Endothelial cell of umbilical vein (primary cell): ENCODE results near the gene ROBO4. TPM values are rescaled to one million over a fixed set of nuclear protein-coding genes. Genes with fewer than 3 reads are reported as not detected.

Experiments used
- BruUV-seq: library from RNA; stranded (reverse); fragments of 400-500 nt; replicated peaks from 2 replicates; lab custom pipeline; 2021; lab: Mats Ljungman, UMichigan
- CTCF ChIA-PET: fragments of 300-600, 350-600 bp; sonication (Branson Sonifier 250); formaldehyde crosslinking; loops from one replicate; lab custom pipeline; 2021; ENCODE audit warnings: antibody characterized with exemption, inconsistent platforms; lab: Charles Lee
- POLR2A ChIA-PET: fragments of 300-600, 350-600 bp; sonication (Branson Sonifier 250); formaldehyde crosslinking; loops from one replicate; lab custom pipeline; 2021; ENCODE audit warnings: antibody characterized with exemption, inconsistent platforms; lab: Charles Lee
- DNase-seq: peaks from one replicate; pipeline ENCODE4 v3.0.0-alpha.2; 2011; ENCODE audit warnings: low read depth, low spot score
- FAIRE-seq: peaks from 2 replicates; lab custom pipeline; 2011; peaks lifted over from hg19 to GRCh38; lab: Jason Lieb, UNC
- H2AFZ ChIP-seq: 2 replicates; pipeline ENCODE4 v1.6.0; 2012; ENCODE audit warnings: low read depth, low read length, control low read depth, inconsistent platforms
- H3K27ac ChIP-seq: 2 replicates; pipeline ENCODE4 v1.5.1; 2011; ENCODE audit warnings: low read depth, mild to moderate bottlenecking, control low read depth, low read length, moderate library complexity; ENCODE audit not compliant: insufficient read depth
- H3K27me3 ChIP-seq, 2 experiments: 2 replicates each; pipeline versions ENCODE4 v1.6.0 to v1.6.1; 2011; ENCODE audit warnings: low read length in 2 of 2, mixed read lengths in 1 of 2; ENCODE audit not compliant: control insufficient read depth in 2 of 2, insufficient read depth in 2 of 2
- H3K36me3 ChIP-seq, 2 experiments: 2 replicates in 1 of 2; 3 replicates in 1 of 2; pipeline ENCODE4 v1.5.1; 2011; ENCODE audit warnings: low read length in 2 of 2, mild to moderate bottlenecking in 1 of 2, moderate library complexity in 1 of 2; ENCODE audit not compliant: control insufficient read depth in 2 of 2, insufficient read depth in 2 of 2; ENCODE audit errors: extremely low read depth in 1 of 2
- H3K4me1 ChIP-seq: 3 replicates; pipeline ENCODE4 v1.5.1; 2011; ENCODE audit warnings: mild to moderate bottlenecking, low read length; ENCODE audit not compliant: control insufficient read depth, insufficient read depth; ENCODE audit errors: extremely low read depth
- H3K4me2 ChIP-seq: 2 replicates; pipeline ENCODE4 v1.6.1; 2011; ENCODE audit warnings: low read length, control low read depth, mixed read lengths; ENCODE audit not compliant: insufficient read depth
- H3K4me3 ChIP-seq, 3 experiments: fragments of 200-600 bp in 1 of 3; sonication (generic), shearing (Covaris generic) in 1 of 3; replicated peaks in 1 of 3; 2 replicates each; pipeline ENCODE4 v1.5.1; 2011 to 2016; ENCODE audit warnings: control low read depth in 3 of 3, low read length in 3 of 3, mild to moderate bottlenecking in 2 of 3, inconsistent platforms in 1 of 3, low read depth in 1 of 3, moderate library complexity in 1 of 3; ENCODE audit not compliant: insufficient read depth in 1 of 3
- H3K79me2 ChIP-seq: 2 replicates; pipeline ENCODE4 v1.6.0; 2012; ENCODE audit warnings: low read length, inconsistent platforms; ENCODE audit not compliant: control insufficient read depth, insufficient read depth
- H3K9ac ChIP-seq: replicated peaks from 2 replicates; pipeline ENCODE3; 2011; ENCODE audit warnings: low read length, control low read depth; ENCODE audit not compliant: insufficient read depth; ENCODE audit errors: extremely low read depth
- H3K9me1 ChIP-seq: replicated peaks from 3 replicates; pipeline ENCODE4 v1.6.0; 2011; ENCODE audit warnings: mild to moderate bottlenecking, low read length; ENCODE audit not compliant: control insufficient read depth, insufficient read depth; ENCODE audit errors: extremely low read depth
- H3K9me3 ChIP-seq: replicated peaks from 2 replicates; pipeline ENCODE4 v1.5.1; 2012; ENCODE audit warnings: low read length, inconsistent platforms; ENCODE audit not compliant: control insufficient read depth, insufficient read depth
- H4K20me1 ChIP-seq: replicated peaks from 2 replicates; pipeline ENCODE3; 2011; ENCODE audit warnings: mild to moderate bottlenecking, low read length; ENCODE audit not compliant: control insufficient read depth, insufficient read depth; ENCODE audit errors: extremely low read depth
- CTCF ChIP-seq, 2 donors: IDR thresholded peaks; 1 replicate in 1 of 2; 2 replicates in 1 of 2; pipeline ENCODE4 v1.5.1; 2011; ENCODE audit warnings: low read length in 2 of 2, mild to moderate bottlenecking in 2 of 2, moderate library complexity in 2 of 2, control low read depth in 1 of 2, inconsistent platforms in 1 of 2, low read depth in 1 of 2; ENCODE audit not compliant: insufficient read depth in 1 of 2; ENCODE audit errors: extremely low read depth in 1 of 2
- EZH2 ChIP-seq: IDR thresholded peaks from 2 replicates; pipeline ENCODE4 v1.6.1; 2012; ENCODE audit warnings: borderline replicate concordance, low read depth, mild to moderate bottlenecking, moderate library complexity, low read length, inconsistent platforms; ENCODE audit not compliant: severe bottlenecking
- POLR2A ChIP-seq: IDR thresholded peaks from 2 replicates; pipeline ENCODE4 v1.6.1; 2012; ENCODE audit warnings: low read depth, mild to moderate bottlenecking, control low read depth, low read length
- POLR2AphosphoS5 ChIP-seq: IDR thresholded peaks from 2 replicates; pipeline ENCODE4 v1.6.1; 2012; ENCODE audit warnings: low read depth, mild to moderate bottlenecking, control low read depth, low read length, moderate library complexity; ENCODE audit not compliant: insufficient read depth
- dilution Hi-C: fragments of 300-500 bp; cut with MboI; formaldehyde crosslinking; loops from one replicate; pipeline ENCODE4 v1.15.0; 2019; ENCODE audit warnings: low sequenced_read_pairs; ENCODE audit not compliant: extremely low pct_ligation_motif_present
- intact Hi-C: fragments of 100-400 bp; cut with micrococcal nuclease; formaldehyde crosslinking; loops from one replicate; pipeline ENCODE4 v1.10.0; 2022
- polyA plus RNA-seq, 4 experiments: library from polyadenylated mRNA; depleted of rRNA in 3 of 4; stranded (reverse) in 3 of 4; unstranded in 1 of 4; fragments of >200 nt; gene quantifications; 2 replicates each; pipeline versions ENCODE4 v1.2.1 to v1.2.3, GENCODE V29; 2011 to 2012; ENCODE audit warnings: missing spikeins in 1 of 4
- total RNA-seq: library from RNA; stranded (reverse); gene quantifications from 2 replicates; pipeline ENCODE4 v1.2.3, GENCODE V29; 2021

Gene ROBO4
- total and polyA plus RNA-seq, 2 donors (not counting 3 experiments of a cell fraction or from before 2014, with no cell fraction given): 260 to 474 TPM

GRCh38 chr11:124865181-124865901, 32.3 kb downstream of the ROBO4 start, which contains the start of gene ROBO3:
ROBO3 (plus strand) TSS chr11:124865432; CDS start chr11:124865578, 146 bp downstream.
- no peak for TF ChIP-seq POLR2AphosphoS5
- TF ChIP-seq CTCF (IDR thresholded peaks at IDR 0.05; ENCODE audit: extremely low read depth in 1 of 2, insufficient read depth in 1 of 2, low read depth in 1 of 2, low read length in 2 of 2): no peak
- peak; percentile 97 for TF ChIP-seq EZH2
- no peak for TF ChIP-seq POLR2A
- no peak within 1 kb of the TSS for H3K9ac ChIP-seq
- H3K9me3 ChIP-seq: no peaks in the 10 kb centered on the region
- H3K27me3 ChIP-seq: peaks cover 89 to 91% of the 10 kb centered on the region in 2 experiments
- dilution Hi-C loops (no loop called here), intact Hi-C loops (no loop called here)
- H3K4me1 ChIP-seq: peaks cover 9% of the 10 kb centered on the region
- CTCF ChIA-PET: interaction anchor here (0.6 to 3.3 kb wide), 34 partner anchors 11 to 464 kb away, joined by 3 to 86 read pairs (median 10); partner anchors contain the start of genes CCDC15, ESAM, SIAE and SPA17
- H3K4me2 ChIP-seq: peak within 1 kb of the TSS; percentile 49
- POLR2A ChIA-PET: no interaction called here
- BruUV-seq: no TSS peak
- H3K9me1 ChIP-seq: no peaks in the 10 kb centered on the region
- H3K4me3 ChIP-seq: no peak within 1 kb of the TSS
- H2AFZ ChIP-seq: no peak within 1 kb of the TSS
- H4K20me1 ChIP-seq: no peaks in the 10 kb centered on the region
- no peaks in the 10 kb centered on the region for H3K36me3 ChIP-seq
- no peak within 1 kb of the TSS for H3K27ac ChIP-seq
- DNase-seq (no peak), FAIRE-seq (no peak)
- H3K79me2 ChIP-seq: no peaks in the 10 kb centered on the region

- FAIRE-seq (no peak), DNase-seq (no peak)
- no peaks in the 10 kb centered on the region for H4K20me1 ChIP-seq
- ChIA-PET POLR2A (no interaction called here), CTCF (interaction anchor here (0.6 to 3.3 kb wide), 11 partner anchors 11 to 225 kb away, joined by 3 to 86 read pairs (median 13); no protein-coding TSS in a partner anchor)
- H3K27ac ChIP-seq: no peak overlapping the region
- peaks cover 9% of the 10 kb centered on the region for H3K4me1 ChIP-seq
- H3K9me3 ChIP-seq: no peaks in the 10 kb centered on the region
- no peaks in the 10 kb centered on the region for H3K79me2 ChIP-seq
- dilution Hi-C loops: no loop called here
- H3K4me3 ChIP-seq: no peak overlapping the region
- no peak overlapping the region for H3K9ac ChIP-seq
- no peaks in the 10 kb centered on the region for H3K9me1 ChIP-seq
- H3K27me3 ChIP-seq: peaks cover 84 to 88% of the 10 kb centered on the region in 2 experiments
- H2AFZ ChIP-seq: no peak overlapping the region
- peak; percentile 82 for TF ChIP-seq EZH2
- no peak for TF ChIP-seq POLR2AphosphoS5
- BruUV-seq: no TSS peak
- intact Hi-C loops: no loop called here
- no peak overlapping the region for H3K4me2 ChIP-seq
- H3K36me3 ChIP-seq: no peaks in the 10 kb centered on the region
Observed at GRCh38 chr11:124864892-124865180, 32.8 kb downstream of the ROBO4 start.
